ENCODE data around the gene SLC11A1. TPM values are rescaled to one million over a fixed set of nuclear protein-coding genes. Genes with fewer than 3 reads are reported as not detected.
A peak's percentile ranks its signal among the peaks of the same experiment; 100 is the strongest.

Gene SLC11A1
- total RNA-seq, 3 donors from 2014 or later (not counting 1 experiment from before 2014, with no cell fraction given), result 17.9 to 53.5 (median 35.5) TPM

- peaks cover 4% of the 10 kb centered on the region for H3K27me3 ChIP-seq (ENCODE audit: control insufficient read depth, insufficient read depth, low read length)
- no peaks in the 10 kb centered on the region for H3K9me3 ChIP-seq (ENCODE audit: control insufficient read depth, insufficient read depth, low read length)
- H3K27ac ChIP-seq (ENCODE audit: low read length), result no peak overlapping the region
- H3K27ac Mint-ChIP-seq, result no peak overlapping the region
- no peak overlapping the region for H3K4me3 ChIP-seq (ENCODE audit: low read length)
- H3K36me3 Mint-ChIP-seq, result no peaks in the 10 kb centered on the region
- H3K27me3 Mint-ChIP-seq (ENCODE audit: low read depth in 2 of 2), result peaks cover 0 to 2% of the 10 kb centered on the region in 2 donors
- no peaks in the 10 kb centered on the region for H3K36me3 ChIP-seq (ENCODE audit: control insufficient read depth, insufficient read depth, low read length)
- intact Hi-C loops (cut with micrococcal nuclease), result no loop called here
- 84% methylated on average over 9 of the region's 10 CpGs for WGBS (ENCODE audit: insufficient coverage)
- DNase-seq (no peak), ATAC-seq (no peak)
- peaks cover 24% of the 10 kb centered on the region for H3K4me1 ChIP-seq (ENCODE audit: control insufficient read depth, insufficient read depth, low read length)
- H3K4me1 Mint-ChIP-seq, result peaks cover 6 to 23% of the 10 kb centered on the region in 2 donors
- H3K4me3 Mint-ChIP-seq, result no peak overlapping the region
- TF ChIP-seq CTCF (IDR thresholded peaks at IDR 0.05), result no peak
- no peaks in the 10 kb centered on the region for H3K9me3 Mint-ChIP-seq
These were observed 1.9 kb downstream of the SLC11A1 start for GRCh38 chr2:218383892-218384519.

GRCh38 chr2:218384975-218385374 is 2.9 kb downstream of the SLC11A1 start:
- Histone ChIP-seq H3K27me3 (ENCODE audit: control insufficient read depth, insufficient read depth, low read length) (peaks cover 4% of the 10 kb centered on the region), H3K9me3 (ENCODE audit: control insufficient read depth, insufficient read depth, low read length) (no peaks in the 10 kb centered on the region), H3K36me3 (ENCODE audit: control insufficient read depth, insufficient read depth, low read length) (no peaks in the 10 kb centered on the region), H3K4me3 (ENCODE audit: low read length) (no peak overlapping the region), H3K4me1 (ENCODE audit: control insufficient read depth, insufficient read depth, low read length) (peaks cover 34% of the 10 kb centered on the region), H3K27ac (ENCODE audit: low read length) (no peak overlapping the region)
- TF ChIP-seq CTCF (IDR thresholded peaks at IDR 0.05), result no peak
- Mint-ChIP-seq H3K4me3 (no peak overlapping the region), H3K9me3 (no peaks in the 10 kb centered on the region), H3K27me3 (ENCODE audit: low read depth in 2 of 2) (peaks cover 0 to 2% of the 10 kb centered on the region in 2 donors), H3K4me1 (peaks cover 9 to 26% of the 10 kb centered on the region in 2 donors), H3K36me3 (no peaks in the 10 kb centered on the region), H3K27ac (no peak overlapping the region)
- DNase-seq, result no peak
- ATAC-seq, result no peak
- intact Hi-C loops (cut with micrococcal nuclease), result no loop called here
- WGBS (ENCODE audit: insufficient coverage), result 84% methylated on average over 8 of the region's 9 CpGs

- no peak for ATAC-seq
- DNase-seq, result peak in 1 of 2 donors; percentile 4
- H3K4me3 ChIP-seq (ENCODE audit: low read length), result no peak overlapping the region
- no peak overlapping the region for H3K4me3 Mint-ChIP-seq
- H3K27ac ChIP-seq (ENCODE audit: low read length), result no peak overlapping the region
- TF ChIP-seq CTCF (IDR thresholded peaks at IDR 0.05), result no peak
- peaks cover 4% of the 10 kb centered on the region for H3K27me3 ChIP-seq (ENCODE audit: control insufficient read depth, insufficient read depth, low read length)
- peaks cover 33% of the 10 kb centered on the region for H3K4me1 ChIP-seq (ENCODE audit: control insufficient read depth, insufficient read depth, low read length)
- no peaks in the 10 kb centered on the region for H3K9me3 Mint-ChIP-seq
- H3K4me1 Mint-ChIP-seq, result peaks cover 9 to 22% of the 10 kb centered on the region in 2 donors
- H3K9me3 ChIP-seq (ENCODE audit: control insufficient read depth, insufficient read depth, low read length), result no peaks in the 10 kb centered on the region
- H3K27ac Mint-ChIP-seq, result peak overlapping the region in 1 of 2 donors; percentile 79
- intact Hi-C loops (cut with micrococcal nuclease), result no loop called here
- WGBS (ENCODE audit: insufficient coverage), result 91% methylated on average over 19 of the region's 23 CpGs
- no peaks in the 10 kb centered on the region for H3K36me3 ChIP-seq (ENCODE audit: control insufficient read depth, insufficient read depth, low read length)
- H3K27me3 Mint-ChIP-seq (ENCODE audit: low read depth in 2 of 2), result peaks cover 0 to 2% of the 10 kb centered on the region in 2 donors
- H3K36me3 Mint-ChIP-seq, result no peaks in the 10 kb centered on the region
These were observed 4.7 kb downstream of the SLC11A1 start for GRCh38 chr2:218386505-218387368.
